Fibroblast of lung (primary cell): Measurements from ENCODE around the gene GNPDA1. TPM values are rescaled to one million over a fixed set of nuclear protein-coding genes. Genes with fewer than 3 reads are reported as not detected.

ENCODE experiments used
- DNase-seq, 2 donors: peaks; one replicate each; pipeline versions ENCODE4 v3.0.0 to v3.0.0-alpha.2; 2010; ENCODE audit warnings: low read depth in 2 of 2
- H2AFZ ChIP-seq: 2 replicates; pipeline ENCODE4 v1.5.1; 2012; ENCODE audit warnings: low read length, control low read depth, inconsistent platforms
- H3K27ac ChIP-seq: 2 replicates; pipeline ENCODE4 v1.5.1; 2011; ENCODE audit warnings: low read length, control low read depth; ENCODE audit not compliant: insufficient read depth
- H3K27me3 ChIP-seq: 2 replicates; pipeline ENCODE4 v1.5.1; 2011; ENCODE audit warnings: mild to moderate bottlenecking, low read length; ENCODE audit not compliant: control insufficient read depth, insufficient read depth
- H3K36me3 ChIP-seq: 2 replicates; pipeline ENCODE4 v1.5.1; 2011; ENCODE audit warnings: low read length; ENCODE audit not compliant: control insufficient read depth, insufficient read depth
- H3K4me1 ChIP-seq: 2 replicates; pipeline ENCODE4 v1.5.1; 2011; ENCODE audit warnings: low read length; ENCODE audit not compliant: control insufficient read depth, insufficient read depth; ENCODE audit errors: extremely low read depth
- H3K4me2 ChIP-seq: 2 replicates; pipeline ENCODE4 v1.5.1; 2011; ENCODE audit warnings: low read length, control low read depth; ENCODE audit not compliant: insufficient read depth; ENCODE audit errors: extremely low read depth
- H3K4me3 ChIP-seq, 4 experiments: fragments of 200-600 bp in 1 of 4; sonication (generic) in 1 of 4; replicated peaks in 1 of 4; 2 replicates each; pipeline ENCODE4 v1.5.1; 2011 to 2016; ENCODE audit warnings: low read length in 4 of 4, low read depth in 3 of 4, mild to moderate bottlenecking in 3 of 4, control low read depth in 2 of 4, inconsistent platforms in 1 of 4, mixed read lengths in 1 of 4; ENCODE audit not compliant: insufficient read depth in 1 of 4; ENCODE audit errors: control extremely low read depth in 1 of 4
- H3K79me2 ChIP-seq: 2 replicates; pipeline ENCODE4 v1.5.1; 2012; ENCODE audit warnings: mild to moderate bottlenecking, low read length, inconsistent platforms; ENCODE audit not compliant: control insufficient read depth, insufficient read depth
- H3K9ac ChIP-seq: 2 replicates; pipeline ENCODE4 v1.5.1; 2011; ENCODE audit warnings: mild to moderate bottlenecking, low read length, control low read depth; ENCODE audit not compliant: insufficient read depth
- H3K9me3 ChIP-seq: 2 replicates; pipeline ENCODE4 v1.5.1; 2012; ENCODE audit warnings: low read depth, low read length; ENCODE audit not compliant: control insufficient read depth, insufficient read depth
- H4K20me1 ChIP-seq: 2 replicates; pipeline ENCODE4 v1.5.1; 2011; ENCODE audit warnings: low read length; ENCODE audit not compliant: control insufficient read depth, insufficient read depth; ENCODE audit errors: extremely low read depth
- CTCF ChIP-seq, 2 donors: IDR thresholded peaks in 1 of 2; conservative IDR thresholded peaks in 1 of 2; 1 replicate in 1 of 2; 2 replicates in 1 of 2; pipeline ENCODE4 v1.5.1; 2011 to 2012; ENCODE audit warnings: low read length in 2 of 2, control low read depth in 1 of 2, inconsistent platforms in 1 of 2, low read depth in 1 of 2, mild to moderate bottlenecking in 1 of 2
- EZH2 ChIP-seq: IDR thresholded peaks from 2 replicates; pipeline ENCODE4 v1.5.1; 2012; ENCODE audit warnings: low read length, control low read depth, mild to moderate bottlenecking; ENCODE audit errors: missing control alignments
- polyA plus RNA-seq, 2 donors: library from polyadenylated mRNA; depleted of rRNA in 1 of 2; stranded (reverse) in 1 of 2; unstranded in 1 of 2; fragments of >200 nt; gene quantifications; 2 replicates each; pipeline ENCODE4 v1.2.1, GENCODE V29; 2011 to 2012; ENCODE audit warnings: missing spikeins in 1 of 2
- total RNA-seq: library from RNA; depleted of rRNA; stranded (reverse); fragments of >200 nt; gene quantifications from 2 replicates; pipeline ENCODE4 v1.2.1, GENCODE V29; 2014

GNPDA1 gene
- total and polyA plus RNA-seq, 2 donors (not counting 1 experiment from before 2014, with no cell fraction given), result 30.0 to 64.2 TPM

- Histone ChIP-seq H3K79me2 (no peaks in the 10 kb centered on the region), H3K9me3 (no peaks in the 10 kb centered on the region), H3K4me2 (no peak overlapping the region), H3K4me3 (no peak overlapping the region), H3K27me3 (peaks cover 5% of the 10 kb centered on the region), H3K27ac (no peak overlapping the region), H3K4me1 (no peaks in the 10 kb centered on the region), H3K9ac (no peak overlapping the region), H3K36me3 (no peaks in the 10 kb centered on the region), H2AFZ (no peak overlapping the region), H4K20me1 (no peaks in the 10 kb centered on the region)
- TF ChIP-seq EZH2 (no peak), CTCF (conservative IDR thresholded peaks at IDR 0.05 in 1 of 2, IDR thresholded peaks at IDR 0.05 in 1 of 2; ENCODE audit: low read depth in 1 of 2, low read length in 2 of 2) (no peak)
- DNase-seq, result no peak
Observed at GRCh38 chr5:141958546-141959172, 54.2 kb downstream of the GNPDA1 start.

- no peaks in the 10 kb centered on the region for H3K36me3 ChIP-seq
- TF ChIP-seq CTCF (conservative IDR thresholded peaks at IDR 0.05 in 1 of 2, IDR thresholded peaks at IDR 0.05 in 1 of 2; ENCODE audit: low read depth in 1 of 2, low read length in 2 of 2), result no peak
- no peak for TF ChIP-seq EZH2
- no peaks in the 10 kb centered on the region for H3K79me2 ChIP-seq
- peaks cover 5% of the 10 kb centered on the region for H3K27me3 ChIP-seq
- DNase-seq, result no peak
- no peak within 1 kb of the TSS for H3K4me2 ChIP-seq
- no peaks in the 10 kb centered on the region for H3K9me3 ChIP-seq
- H3K9ac ChIP-seq, result no peak within 1 kb of the TSS
- H3K4me3 ChIP-seq, result no peak within 1 kb of the TSS
- no peaks in the 10 kb centered on the region for H3K4me1 ChIP-seq
- no peaks in the 10 kb centered on the region for H4K20me1 ChIP-seq
- no peak within 1 kb of the TSS for H2AFZ ChIP-seq
- no peak within 1 kb of the TSS for H3K27ac ChIP-seq
Observed at GRCh38 chr5:141958113-141958512, 54.7 kb downstream of the GNPDA1 start, which contains the start of gene PCDH12. Gene PCDH12 (minus strand): TSS chr5:141958202. CDS start chr5:141957851, 351 bp downstream.

- H3K4me1 ChIP-seq, result no peaks in the 10 kb centered on the region
- no peaks in the 10 kb centered on the region for H3K79me2 ChIP-seq
- no peak for TF ChIP-seq CTCF (conservative IDR thresholded peaks at IDR 0.05 in 1 of 2, IDR thresholded peaks at IDR 0.05 in 1 of 2; ENCODE audit: low read depth in 1 of 2, low read length in 2 of 2)
- TF ChIP-seq EZH2, result no peak
- H3K4me2 ChIP-seq, result no peak overlapping the region
- no peak overlapping the region for H3K4me3 ChIP-seq
- H3K9ac ChIP-seq, result no peak overlapping the region
- no peaks in the 10 kb centered on the region for H4K20me1 ChIP-seq
- no peak overlapping the region for H3K27ac ChIP-seq
- DNase-seq, result no peak
- H3K36me3 ChIP-seq, result no peaks in the 10 kb centered on the region
- no peaks in the 10 kb centered on the region for H3K9me3 ChIP-seq
- H2AFZ ChIP-seq, result no peak overlapping the region
- peaks cover 8% of the 10 kb centered on the region for H3K27me3 ChIP-seq
Observed at GRCh38 chr5:141957367-141957996, 55.3 kb downstream of the GNPDA1 start.
